ENCODE results near the gene LGALS13. TPM values are rescaled to one million over a fixed set of nuclear protein-coding genes. Genes with fewer than 3 reads are reported as not detected.

LGALS13 gene
- total and polyA plus RNA-seq, 2 donors (not counting 1 experiment from before 2014, with no cell fraction given) = not detected

DNA sequence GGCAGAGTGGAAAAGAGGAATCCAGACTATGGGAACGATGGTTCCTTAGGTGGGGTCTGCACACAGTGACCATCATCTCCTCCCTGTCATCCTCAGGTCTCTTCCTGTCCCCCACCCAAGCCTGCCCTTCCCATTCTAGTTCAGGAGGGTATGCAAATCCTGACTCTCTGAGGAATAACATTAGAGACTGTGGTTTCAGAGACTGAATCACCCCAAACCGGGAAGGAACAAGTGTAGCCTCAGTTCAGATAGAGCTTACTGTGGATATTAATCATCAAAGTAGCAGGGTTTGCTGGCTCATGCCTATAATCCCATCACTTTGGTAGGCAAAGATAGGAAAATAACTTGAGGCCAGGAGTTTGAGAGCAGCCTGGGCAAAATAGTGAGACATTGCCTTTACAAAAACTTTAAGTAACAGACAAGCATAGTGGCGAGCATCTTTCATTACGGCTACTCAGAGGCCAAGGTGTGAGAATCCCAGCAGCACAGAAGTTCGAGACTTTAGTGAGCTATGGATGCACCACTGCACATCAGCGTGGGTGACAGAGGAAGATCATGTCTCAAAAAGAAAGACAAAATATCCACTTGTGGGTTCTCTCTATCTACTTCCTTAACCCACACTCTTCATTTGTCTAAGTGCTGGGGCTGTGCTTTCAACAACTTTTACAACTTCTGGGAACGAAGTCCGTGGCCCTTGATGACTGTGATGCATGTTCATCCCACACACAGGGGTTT lies 19.3 kb upstream of the LGALS13 start:
- Histone ChIP-seq H3K4me2 (replicated peaks; ENCODE audit: low read depth, low read length, poor library complexity, severe bottlenecking) (no peak overlapping the region), H3K4me1 (ENCODE audit: control insufficient read depth in 2 of 2, insufficient read depth in 2 of 2, low read length in 2 of 2) (peaks cover 0 to 6% of the 10 kb centered on the region in 2 donors), H3K27me3 (replicated peaks in 1 of 4; ENCODE audit: control extremely low read depth in 1 of 4, control insufficient read depth in 3 of 4, insufficient read depth in 4 of 4, low read length in 3 of 4) (peaks cover 0 to 15% (median 7%) of the 10 kb centered on the region in 4 experiments), H3K4me3 (ENCODE audit: control extremely low read depth in 1 of 5, extremely low read depth in 1 of 5, insufficient read depth in 1 of 5, low read depth in 2 of 5, low read length in 4 of 5) (no peak overlapping the region), H3K36me3 (replicated peaks in 1 of 2; ENCODE audit: control extremely low read depth in 1 of 2, control insufficient read depth in 1 of 2, extremely low read depth in 1 of 2, insufficient read depth in 2 of 2, low read length in 1 of 2) (no peaks in the 10 kb centered on the region), H3K9ac (ENCODE audit: low read length) (no peak overlapping the region), H4K20me1 (ENCODE audit: control insufficient read depth, insufficient read depth, low read length, poor library complexity, severe bottlenecking) (no peaks in the 10 kb centered on the region), H3K9me3 (ENCODE audit: control extremely low read depth in 1 of 3, control insufficient read depth in 2 of 3, insufficient read depth in 1 of 3, low read length in 2 of 3) (peaks cover 0 to 3% (median 0%) of the 10 kb centered on the region in 3 donors), H2AFZ (ENCODE audit: insufficient read depth, low read depth, low read length, poor library complexity, severe bottlenecking) (no peak overlapping the region), H3K27ac (ENCODE audit: low read length in 2 of 2) (no peak overlapping the region), H3K79me2 (ENCODE audit: control insufficient read depth, insufficient read depth, low read length) (no peaks in the 10 kb centered on the region)
- ChIA-PET CTCF (no interaction called here), POLR2A (no interaction called here)
- intact Hi-C loops (cut with micrococcal nuclease) = no loop called here
- Mint-ChIP-seq H3K4me1 (no peaks in the 10 kb centered on the region), H3K4me3 (no peak overlapping the region), H3K9me3 (ENCODE audit: insufficient read depth) (peaks cover 3% of the 10 kb centered on the region), H3K27me3 (peaks cover 39% of the 10 kb centered on the region), H3K27ac (no peak overlapping the region)
- ATAC-seq (ENCODE audit: low read depth) (no peak), DNase-seq (no peak)
- no peak for TF ChIP-seq EZH2 (IDR thresholded peaks at IDR 0.05; ENCODE audit: borderline replicate concordance, insufficient read depth, low read depth, low read length, poor library complexity, severe bottlenecking)
- TF ChIP-seq, protein P1, sequence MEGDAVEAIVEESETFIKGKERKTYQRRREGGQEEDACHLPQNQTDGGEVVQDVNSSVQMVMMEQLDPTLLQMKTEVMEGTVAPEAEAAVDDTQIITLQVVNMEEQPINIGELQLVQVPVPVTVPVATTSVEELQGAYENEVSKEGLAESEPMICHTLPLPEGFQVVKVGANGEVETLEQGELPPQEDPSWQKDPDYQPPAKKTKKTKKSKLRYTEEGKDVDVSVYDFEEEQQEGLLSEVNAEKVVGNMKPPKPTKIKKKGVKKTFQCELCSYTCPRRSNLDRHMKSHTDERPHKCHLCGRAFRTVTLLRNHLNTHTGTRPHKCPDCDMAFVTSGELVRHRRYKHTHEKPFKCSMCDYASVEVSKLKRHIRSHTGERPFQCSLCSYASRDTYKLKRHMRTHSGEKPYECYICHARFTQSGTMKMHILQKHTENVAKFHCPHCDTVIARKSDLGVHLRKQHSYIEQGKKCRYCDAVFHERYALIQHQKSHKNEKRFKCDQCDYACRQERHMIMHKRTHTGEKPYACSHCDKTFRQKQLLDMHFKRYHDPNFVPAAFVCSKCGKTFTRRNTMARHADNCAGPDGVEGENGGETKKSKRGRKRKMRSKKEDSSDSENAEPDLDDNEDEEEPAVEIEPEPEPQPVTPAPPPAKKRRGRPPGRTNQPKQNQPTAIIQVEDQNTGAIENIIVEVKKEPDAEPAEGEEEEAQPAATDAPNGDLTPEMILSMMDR (IDR thresholded peaks at IDR 0.05) = no peak
- WGBS (ENCODE audit: insufficient coverage) = 50% methylated on average over 6 of the region's 8 CpGs

DNA sequence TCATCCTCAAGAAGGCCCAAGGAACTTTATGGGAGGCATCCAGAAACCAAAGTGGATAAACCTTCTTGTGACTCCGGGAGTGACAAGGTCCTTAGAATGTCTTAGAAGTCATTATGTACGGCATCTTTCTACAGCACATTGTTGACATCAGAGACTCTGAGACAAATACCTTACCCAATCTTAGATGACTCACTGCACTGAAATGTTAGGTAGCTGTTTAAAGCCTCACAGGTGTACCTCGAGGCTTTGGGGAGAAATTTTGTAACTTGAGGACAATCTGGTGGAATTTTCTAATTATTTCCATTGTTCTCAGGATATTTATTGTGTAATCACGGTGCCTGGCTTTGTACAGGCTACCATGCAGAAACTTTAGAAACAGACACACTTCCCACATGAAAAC lies 14.8 kb upstream of the LGALS13 start:
- H3K79me2 ChIP-seq (ENCODE audit: control insufficient read depth, insufficient read depth, low read length) = no peaks in the 10 kb centered on the region

More for the DNA sequence above, 14.8 kb upstream of the LGALS13 start:
- no peak for TF ChIP-seq EZH2 (IDR thresholded peaks at IDR 0.05; ENCODE audit: borderline replicate concordance, insufficient read depth, low read depth, low read length, poor library complexity, severe bottlenecking)
- TF ChIP-seq, protein P1 (IDR thresholded peaks at IDR 0.05) = no peak
- H3K4me3 Mint-ChIP-seq = no peak overlapping the region
- Histone ChIP-seq H2AFZ (ENCODE audit: insufficient read depth, low read depth, low read length, poor library complexity, severe bottlenecking) (no peak overlapping the region), H3K9me3 (ENCODE audit: control extremely low read depth in 1 of 3, control insufficient read depth in 2 of 3, insufficient read depth in 1 of 3, low read length in 2 of 3) (no peaks in the 10 kb centered on the region), H4K20me1 (ENCODE audit: control insufficient read depth, insufficient read depth, low read length, poor library complexity, severe bottlenecking) (no peaks in the 10 kb centered on the region), H3K4me1 (ENCODE audit: control insufficient read depth in 2 of 2, insufficient read depth in 2 of 2, low read length in 2 of 2) (peaks cover 0 to 6% of the 10 kb centered on the region in 2 donors), H3K9ac (ENCODE audit: low read length) (no peak overlapping the region), H3K4me3 (ENCODE audit: control extremely low read depth in 1 of 5, extremely low read depth in 1 of 5, insufficient read depth in 1 of 5, low read depth in 2 of 5, low read length in 4 of 5) (no peak overlapping the region), H3K27ac (ENCODE audit: low read length in 2 of 2) (no peak overlapping the region), H3K4me2 (replicated peaks; ENCODE audit: low read depth, low read length, poor library complexity, severe bottlenecking) (no peak overlapping the region), H3K27me3 (replicated peaks in 1 of 4; ENCODE audit: control extremely low read depth in 1 of 4, control insufficient read depth in 3 of 4, insufficient read depth in 4 of 4, low read length in 3 of 4) (peaks cover 0 to 33% (median 6%) of the 10 kb centered on the region in 4 experiments), H3K36me3 (replicated peaks in 1 of 2; ENCODE audit: control extremely low read depth in 1 of 2, control insufficient read depth in 1 of 2, extremely low read depth in 1 of 2, insufficient read depth in 2 of 2, low read length in 1 of 2) (no peaks in the 10 kb centered on the region)
- no peak for ATAC-seq (ENCODE audit: low read depth)
- ChIA-PET CTCF (no interaction called here), POLR2A (no interaction called here)
- no peaks in the 10 kb centered on the region for H3K9me3 Mint-ChIP-seq (ENCODE audit: insufficient read depth)
- intact Hi-C loops (cut with micrococcal nuclease) = no loop called here
- DNase-seq = no peak
- H3K4me1 Mint-ChIP-seq = no peaks in the 10 kb centered on the region
- no CpG with 5 or more reads among the region's 4 CpGs for WGBS (ENCODE audit: insufficient coverage)
- no peak overlapping the region for H3K27ac Mint-ChIP-seq
- peaks cover 33% of the 10 kb centered on the region for H3K27me3 Mint-ChIP-seq

Measured in B cell (primary cell).